ENCODE data around the gene FUNDC1. TPM values are rescaled to one million over a fixed set of nuclear protein-coding genes. Genes with fewer than 3 reads are reported as not detected.

The FUNDC1 gene
- 10 to 100 TPM in 2 of 4 donors, 1 to 10 TPM in 2; 8.5 to 18.6 (median 10.4) TPM for total RNA-seq

GRCh38 chrX:44542567-44543325 is at the start of gene FUNDC1:
FUNDC1 (minus strand) TSS chrX:44542859; CDS start chrX:44542832, 27 bp downstream.
- Histone ChIP-seq H3K4me1 (peaks cover 0 to 31% (median 0%) of the 10 kb centered on the region in 3 donors), H3K9me3 (no peaks in the 10 kb centered on the region), H3K36me3 (peaks cover 0 to 3% (median 0%) of the 10 kb centered on the region in 3 donors), H3K27ac (peak within 1 kb of the TSS; percentile 83 to 90 (median 88)), H3K27me3 (no peaks in the 10 kb centered on the region), H3K4me3 (peak within 1 kb of the TSS; percentile 56 to 81 (median 69))
- peak; percentile 67 for DNase-seq
- intact Hi-C loops (cut with DNase I), result no loop called here
- WGBS, 2 donors, result 0 to 10% methylated on average over 6 to 18 of the region's 35 CpGs
- TF ChIP-seq CTCF (IDR thresholded peaks at IDR 0.05), result peak in 4 of 6 experiments; percentile 24 to 41 (median 34)
- TF ChIP-seq POLR2A (IDR thresholded peaks at IDR 0.05), result peak in 1 of 4 donors; percentile 60

DNA sequence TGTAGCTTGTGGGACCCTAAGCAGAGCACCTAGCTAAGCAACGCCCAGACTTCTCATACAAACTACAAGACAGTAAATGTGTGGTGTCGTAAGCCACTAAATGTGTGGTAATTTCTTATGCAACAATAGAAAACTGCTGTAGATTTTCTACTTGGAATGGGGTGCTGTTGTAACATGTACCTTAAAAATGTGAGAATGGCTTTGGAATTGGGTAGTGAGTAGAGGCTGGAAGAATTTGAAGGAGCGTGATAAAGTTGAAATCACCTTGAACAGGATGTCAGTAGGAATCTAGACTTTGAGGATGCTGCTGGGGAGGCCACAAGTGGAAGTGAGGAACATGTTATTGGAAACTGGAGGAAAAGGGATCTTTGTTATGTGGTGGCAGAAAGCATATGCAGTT is 43.2 kb upstream of the FUNDC1 start:
- DNase-seq, result no peak
- TF ChIP-seq CTCF (IDR thresholded peaks at IDR 0.05) (no peak), POLR2A (IDR thresholded peaks at IDR 0.05) (no peak)
- no peaks in the 10 kb centered on the region for H3K27me3 ChIP-seq
- intact Hi-C loops (cut with DNase I), result no loop called here
- H3K4me3 ChIP-seq, result no peak overlapping the region
- H3K27ac ChIP-seq, result no peak overlapping the region
- no peaks in the 10 kb centered on the region for H3K4me1 ChIP-seq
- H3K36me3 ChIP-seq, result no peaks in the 10 kb centered on the region
- H3K9me3 ChIP-seq, result no peaks in the 10 kb centered on the region
- 33 to 50% methylated on average over 3 of the region's 3 CpGs for WGBS, 2 donors

GRCh38 chrX:44580466-44580865 is 37.8 kb upstream of the FUNDC1 start:
- WGBS, 2 donors, result 28 to 57% methylated on average over 3 of the region's 3 CpGs

GRCh38 chrX:44572340-44572938 is 29.8 kb upstream of the FUNDC1 start:
- DNase-seq, result no peak
- H3K4me3 ChIP-seq, result no peak overlapping the region
- H3K9me3 ChIP-seq, result peaks cover 0 to 16% (median 8%) of the 10 kb centered on the region in 3 donors
- WGBS, 2 donors, result 80 to 90% methylated on average over 4 of the region's 4 CpGs
- no peaks in the 10 kb centered on the region for H3K4me1 ChIP-seq
- no peaks in the 10 kb centered on the region for H3K36me3 ChIP-seq
- H3K27me3 ChIP-seq, result no peaks in the 10 kb centered on the region
- no peak overlapping the region for H3K27ac ChIP-seq
- intact Hi-C loops (cut with DNase I), result no loop called here
- TF ChIP-seq POLR2A (IDR thresholded peaks at IDR 0.05) (no peak), CTCF (IDR thresholded peaks at IDR 0.05) (no peak)

More at GRCh38 chrX:44580466-44580865, 37.8 kb upstream of the FUNDC1 start:
- no peaks in the 10 kb centered on the region for H3K27me3 ChIP-seq
- no peaks in the 10 kb centered on the region for H3K4me1 ChIP-seq
- H3K9me3 ChIP-seq, result no peaks in the 10 kb centered on the region
- H3K36me3 ChIP-seq, result no peaks in the 10 kb centered on the region
- no peak for DNase-seq
- intact Hi-C loops (cut with DNase I), result no loop called here
- no peak overlapping the region for H3K27ac ChIP-seq
- H3K4me3 ChIP-seq, result no peak overlapping the region
- TF ChIP-seq POLR2A (IDR thresholded peaks at IDR 0.05), result no peak
- TF ChIP-seq CTCF (IDR thresholded peaks at IDR 0.05), result no peak

DNA sequence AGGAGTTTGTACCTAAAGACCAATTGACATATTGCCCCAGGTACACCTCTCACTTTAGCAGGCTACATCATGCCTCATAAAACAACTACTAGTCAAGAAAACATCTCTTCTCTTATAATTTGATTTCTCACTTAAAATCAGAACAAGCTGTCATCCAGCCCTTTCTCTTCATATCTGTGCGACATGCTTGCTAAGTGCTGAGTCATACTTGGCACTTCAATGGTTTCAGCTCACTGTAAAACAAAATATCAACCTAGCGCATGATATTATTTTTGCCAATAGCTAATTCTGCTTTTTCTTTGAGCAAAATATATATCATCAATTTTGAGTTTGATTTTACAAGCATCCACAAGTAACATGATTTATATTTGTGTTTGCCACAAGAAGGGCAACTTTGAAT is 27.9 kb upstream of the FUNDC1 start:
- no peaks in the 10 kb centered on the region for H3K36me3 ChIP-seq
- H3K4me3 ChIP-seq, result no peak overlapping the region
- no peak for DNase-seq
- H3K9me3 ChIP-seq, result peaks cover 0 to 16% (median 8%) of the 10 kb centered on the region in 3 donors
- intact Hi-C loops (cut with DNase I), result no loop called here
- no peak for TF ChIP-seq CTCF (IDR thresholded peaks at IDR 0.05)
- no peak for TF ChIP-seq POLR2A (IDR thresholded peaks at IDR 0.05)
- no peaks in the 10 kb centered on the region for H3K4me1 ChIP-seq
- WGBS, 2 donors, result 32 to 46% methylated on average over 2 of the region's 2 CpGs
- no peaks in the 10 kb centered on the region for H3K27me3 ChIP-seq
- H3K27ac ChIP-seq, result no peak overlapping the region
